Mesothelial cell of epicardium (in vitro differentiated cells): Measurements from ENCODE around the gene PPP1R7. TPM values are rescaled to one million over a fixed set of nuclear protein-coding genes. Genes with fewer than 3 reads are reported as not detected.

ENCODE experiments used
- DNase-seq, 2 experiments: peaks; one replicate each; pipeline ENCODE4 v3.0.0; 2021; ENCODE audit warnings: low spot score in 2 of 2; ENCODE audit not compliant: unreplicated experiment in 2 of 2
- H3K27ac Mint-ChIP-seq: 2 replicates; pipeline ENCODE4 v1.8.0; 2021; ENCODE audit warnings: mixed read lengths
- H3K27me3 Mint-ChIP-seq: 2 replicates; pipeline ENCODE4 v1.8.0; 2021; ENCODE audit warnings: low read depth, mixed read lengths
- H3K36me3 Mint-ChIP-seq: 2 replicates; pipeline ENCODE4 v1.8.0; 2021; ENCODE audit warnings: mixed read lengths
- H3K4me1 Mint-ChIP-seq: 2 replicates; pipeline ENCODE4 v1.8.0; 2021; ENCODE audit warnings: mixed read lengths
- H3K4me3 Mint-ChIP-seq: 2 replicates; pipeline ENCODE4 v1.8.0; 2021; ENCODE audit warnings: mild to moderate bottlenecking, moderate library complexity, mixed read lengths
- H3K9me3 Mint-ChIP-seq: 2 replicates; pipeline ENCODE4 v1.8.0; 2021; ENCODE audit warnings: mixed read lengths
- total RNA-seq: library from RNA; stranded (reverse); gene quantifications from 3 replicates; pipeline ENCODE4 v1.2.1, GENCODE V29; 2021
- TF ChIP-seq, protein P1 (sequence below): fragments of 200-600 bp; sonication (generic); IDR thresholded peaks from one replicate; pipeline ENCODE4 v1.5.0; 2021; ENCODE audit warnings: antibody characterized with exemption; ENCODE audit not compliant: unreplicated experiment

Gene PPP1R7
- total RNA-seq, 1 donor from 2014 or later, result 37.3 TPM

DNA sequence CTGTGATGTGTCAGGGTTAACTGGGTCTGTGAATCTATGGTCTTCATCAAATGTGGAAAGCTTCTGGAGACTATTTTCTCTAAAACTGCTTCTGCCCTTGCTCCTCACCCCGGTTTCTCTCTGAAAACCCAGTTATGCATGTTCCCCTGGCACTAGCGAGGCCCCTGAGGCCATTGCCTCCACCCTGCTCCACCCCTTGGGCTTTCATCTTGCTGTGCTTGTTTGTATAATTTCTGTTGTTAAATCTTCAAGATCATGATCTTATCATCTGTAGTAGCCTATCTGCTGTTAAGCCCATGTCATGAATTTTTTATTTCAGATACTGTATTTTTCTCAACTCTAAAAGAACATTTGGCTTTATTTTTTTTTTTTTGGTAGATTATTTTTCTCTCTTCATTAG, 23.3 kb downstream of the PPP1R7 start:
- Mint-ChIP-seq H3K27me3 (no peaks in the 10 kb centered on the region), H3K27ac (peak overlapping the region; percentile 32), H3K9me3 (peaks cover 22% of the 10 kb centered on the region), H3K4me3 (no peak overlapping the region), H3K36me3 (peaks cover 59% of the 10 kb centered on the region), H3K4me1 (peaks cover 7% of the 10 kb centered on the region)
- TF ChIP-seq, protein P1, sequence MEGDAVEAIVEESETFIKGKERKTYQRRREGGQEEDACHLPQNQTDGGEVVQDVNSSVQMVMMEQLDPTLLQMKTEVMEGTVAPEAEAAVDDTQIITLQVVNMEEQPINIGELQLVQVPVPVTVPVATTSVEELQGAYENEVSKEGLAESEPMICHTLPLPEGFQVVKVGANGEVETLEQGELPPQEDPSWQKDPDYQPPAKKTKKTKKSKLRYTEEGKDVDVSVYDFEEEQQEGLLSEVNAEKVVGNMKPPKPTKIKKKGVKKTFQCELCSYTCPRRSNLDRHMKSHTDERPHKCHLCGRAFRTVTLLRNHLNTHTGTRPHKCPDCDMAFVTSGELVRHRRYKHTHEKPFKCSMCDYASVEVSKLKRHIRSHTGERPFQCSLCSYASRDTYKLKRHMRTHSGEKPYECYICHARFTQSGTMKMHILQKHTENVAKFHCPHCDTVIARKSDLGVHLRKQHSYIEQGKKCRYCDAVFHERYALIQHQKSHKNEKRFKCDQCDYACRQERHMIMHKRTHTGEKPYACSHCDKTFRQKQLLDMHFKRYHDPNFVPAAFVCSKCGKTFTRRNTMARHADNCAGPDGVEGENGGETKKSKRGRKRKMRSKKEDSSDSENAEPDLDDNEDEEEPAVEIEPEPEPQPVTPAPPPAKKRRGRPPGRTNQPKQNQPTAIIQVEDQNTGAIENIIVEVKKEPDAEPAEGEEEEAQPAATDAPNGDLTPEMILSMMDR, result no peak
- DNase-seq, result no peak

DNA sequence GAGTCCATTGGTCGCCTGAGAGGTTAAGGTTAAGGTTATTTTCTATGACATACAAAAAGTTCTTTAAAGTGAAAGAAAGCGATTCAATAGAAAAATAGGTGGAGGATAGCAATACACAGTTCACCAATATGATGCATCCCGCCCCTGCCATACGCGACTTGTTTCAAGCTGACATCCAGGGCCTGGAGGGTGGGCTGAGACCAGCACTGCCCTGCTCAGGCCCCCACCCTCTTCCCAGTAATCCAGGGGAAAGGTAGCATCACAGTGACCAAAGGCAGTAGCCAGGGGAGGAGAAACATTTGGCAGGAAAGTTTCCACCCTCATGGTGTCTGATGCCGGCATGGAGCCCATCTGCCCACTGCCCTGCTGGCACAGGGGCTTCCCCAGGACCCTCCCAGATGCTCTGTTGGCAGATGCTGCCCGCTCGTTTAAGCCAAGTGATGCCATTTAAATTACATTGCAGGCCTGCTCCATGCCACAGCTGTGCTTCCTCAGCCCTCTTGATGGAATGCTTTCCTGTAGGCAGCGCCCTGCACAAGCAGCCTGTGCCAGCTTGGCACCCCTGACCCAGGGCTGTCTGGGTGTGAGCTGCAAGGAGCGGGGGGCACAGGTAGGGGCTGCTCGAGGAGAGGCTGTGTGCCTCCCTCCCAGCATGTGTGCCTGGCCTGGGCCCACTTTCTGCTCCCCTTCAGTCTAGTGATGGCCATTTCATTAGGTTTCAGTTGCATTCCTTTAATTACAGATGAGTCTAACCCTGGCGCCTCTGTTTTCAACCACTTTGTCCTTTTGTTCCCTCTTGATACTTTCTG, 27.5 kb downstream of the PPP1R7 start:
- Mint-ChIP-seq H3K4me3 (no peak overlapping the region), H3K27me3 (no peaks in the 10 kb centered on the region), H3K9me3 (no peaks in the 10 kb centered on the region), H3K36me3 (peaks cover 34% of the 10 kb centered on the region), H3K27ac (no peak overlapping the region), H3K4me1 (peaks cover 7% of the 10 kb centered on the region)
- DNase-seq, result no peak
- TF ChIP-seq, protein P1, result no peak

DNA sequence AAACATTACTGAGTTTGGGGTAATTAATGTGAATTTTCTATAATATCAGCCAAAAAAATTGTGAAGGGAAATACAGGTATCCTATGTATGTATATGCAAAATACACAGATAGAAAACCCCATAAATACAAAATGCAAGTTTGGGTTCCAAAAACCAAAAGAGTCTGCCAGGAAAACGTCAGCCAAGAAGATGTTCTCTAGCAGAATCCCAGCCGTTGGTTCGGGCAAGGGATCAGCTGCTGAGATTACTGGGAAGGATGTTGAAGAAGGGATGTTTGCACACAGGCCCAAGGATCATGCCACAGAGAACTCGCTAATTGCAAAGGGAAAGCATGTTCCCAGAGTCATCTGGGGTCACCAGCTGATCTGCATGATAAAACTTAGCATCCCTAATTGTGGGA, 28.7 kb downstream of the PPP1R7 start:
- TF ChIP-seq, protein P1, result no peak
- no peaks in the 10 kb centered on the region for H3K27me3 Mint-ChIP-seq
- H3K27ac Mint-ChIP-seq, result no peak overlapping the region

DNA sequence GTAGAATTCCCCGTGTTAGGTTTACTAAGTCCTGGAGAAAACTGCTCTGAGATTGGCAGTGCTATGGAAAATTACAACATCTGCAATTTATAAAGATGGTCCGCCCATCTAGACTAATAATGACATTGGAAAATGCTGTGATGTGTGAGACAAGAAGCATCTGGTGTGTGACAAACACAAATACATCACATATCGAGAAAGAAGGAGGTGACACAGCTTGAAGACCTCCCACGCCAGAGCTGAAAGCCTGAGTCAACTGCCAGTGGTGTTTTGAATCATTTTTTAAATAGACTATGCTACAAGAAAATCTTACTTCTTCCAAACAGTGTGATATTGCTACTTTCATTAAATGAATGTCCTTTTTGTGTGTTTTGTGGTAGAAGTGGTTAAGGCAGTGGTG, 29.6 kb downstream of the PPP1R7 start:
- DNase-seq, result no peak
- no peaks in the 10 kb centered on the region for H3K9me3 Mint-ChIP-seq
- no peaks in the 10 kb centered on the region for H3K27me3 Mint-ChIP-seq
- no peak overlapping the region for H3K4me3 Mint-ChIP-seq
- no peaks in the 10 kb centered on the region for H3K4me1 Mint-ChIP-seq
- peaks cover 27% of the 10 kb centered on the region for H3K36me3 Mint-ChIP-seq
- H3K27ac Mint-ChIP-seq, result no peak overlapping the region
- TF ChIP-seq, protein P1, result no peak

More for the DNA sequence above, 28.7 kb downstream of the PPP1R7 start:
- Mint-ChIP-seq H3K36me3 (peaks cover 27% of the 10 kb centered on the region), H3K4me1 (peaks cover 1% of the 10 kb centered on the region), H3K9me3 (no peaks in the 10 kb centered on the region), H3K4me3 (no peak overlapping the region)
- no peak for DNase-seq

DNA sequence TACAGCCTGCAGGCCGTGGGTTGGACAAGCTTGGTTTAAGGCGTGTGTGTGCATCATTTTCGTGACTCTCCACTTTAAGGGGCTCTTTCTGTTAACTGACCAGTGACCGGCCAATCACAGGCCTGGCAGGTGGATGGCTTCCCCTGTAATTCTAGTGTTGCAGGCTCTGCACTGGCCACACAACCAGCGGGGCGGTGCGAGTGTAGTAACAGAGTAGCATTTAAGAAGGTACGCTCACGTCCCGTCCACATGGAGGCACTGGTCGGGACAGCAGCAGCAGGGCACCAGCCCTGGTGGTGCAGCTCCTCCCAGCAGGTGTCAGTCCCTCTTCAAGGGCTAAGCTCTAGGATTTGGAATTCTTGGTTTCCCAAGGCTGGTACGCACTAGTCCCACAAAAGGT, 30.2 kb downstream of the PPP1R7 start:
- Mint-ChIP-seq H3K27me3 (no peaks in the 10 kb centered on the region), H3K9me3 (no peaks in the 10 kb centered on the region), H3K4me3 (no peak overlapping the region), H3K4me1 (no peaks in the 10 kb centered on the region), H3K36me3 (peaks cover 21% of the 10 kb centered on the region), H3K27ac (no peak overlapping the region)
- TF ChIP-seq, protein P1, result no peak
- no peak for DNase-seq
